Skeletal muscle tissue (tissue), 4 donors: ENCODE results near the gene GPR78. TPM values are rescaled to one million over a fixed set of nuclear protein-coding genes. Genes with fewer than 3 reads are reported as not detected.

ENCODE experiments used
- H3K27ac ChIP-seq: one replicate; pipeline ENCODE4 v1.7.0; 2013; ENCODE audit warnings: mild to moderate bottlenecking, low read depth, low read length, inconsistent platforms
- H3K27me3 ChIP-seq, 3 donors: one replicate each; pipeline ENCODE4 v1.7.0; 2013; ENCODE audit warnings: low read length in 3 of 3; ENCODE audit not compliant: control insufficient read depth in 3 of 3, insufficient read depth in 3 of 3
- H3K36me3 ChIP-seq, 3 donors: one replicate each; pipeline ENCODE4 v1.7.0; 2013; ENCODE audit warnings: low read length in 3 of 3; ENCODE audit not compliant: control insufficient read depth in 3 of 3, insufficient read depth in 3 of 3
- H3K4me1 ChIP-seq, 3 donors: one replicate each; pipeline ENCODE4 v1.7.0; 2013; ENCODE audit warnings: low read length in 3 of 3, mild to moderate bottlenecking in 3 of 3; ENCODE audit not compliant: control insufficient read depth in 3 of 3, insufficient read depth in 3 of 3
- H3K4me3 ChIP-seq, 3 donors: one replicate each; pipeline ENCODE4 v1.7.0; 2013; ENCODE audit warnings: low read length in 3 of 3
- H3K9ac ChIP-seq, 3 donors: one replicate each; pipeline ENCODE4 v1.7.0; 2013; ENCODE audit warnings: low read length in 3 of 3, mild to moderate bottlenecking in 3 of 3, moderate library complexity in 2 of 3, low read depth in 1 of 3
- H3K9me3 ChIP-seq, 3 donors: one replicate each; pipeline ENCODE4 v1.7.0; 2013; ENCODE audit warnings: low read length in 3 of 3; ENCODE audit not compliant: control insufficient read depth in 3 of 3
- total RNA-seq: library from RNA; depleted of rRNA; stranded (reverse); fragments of >200 nt; gene quantifications from one replicate; pipeline ENCODE4 v1.2.3, GENCODE V29; 2014
- donor health status: Osteomylitis.

Gene GPR78
- total RNA-seq, 1 donor from 2014 or later: 0.52 TPM

DNA sequence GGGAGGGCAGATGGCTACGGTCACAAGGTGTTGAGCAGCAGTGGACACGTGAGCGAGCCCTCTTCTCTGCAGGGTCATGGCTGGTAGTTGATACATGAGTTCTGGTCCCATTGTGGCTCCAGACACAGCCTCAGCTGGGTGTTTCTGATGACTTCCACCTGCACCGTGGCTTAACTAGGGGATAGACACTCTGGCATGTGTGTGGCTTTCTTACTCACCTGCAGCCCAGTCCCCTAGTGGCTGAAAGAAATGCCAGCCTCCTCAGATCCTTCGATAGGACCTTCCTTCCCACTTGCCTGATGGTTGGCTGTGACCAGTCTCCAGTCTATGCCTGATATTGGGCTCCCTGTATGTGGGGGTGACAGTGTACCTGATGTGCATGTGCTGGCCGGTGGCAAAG lies 5.0 kb downstream of the GPR78 start:
- H3K9me3 ChIP-seq: no peaks in the 10 kb centered on the region
- H3K9ac ChIP-seq: no peak overlapping the region
- no peak overlapping the region for H3K4me3 ChIP-seq
- no peak overlapping the region for H3K27ac ChIP-seq
- H3K4me1 ChIP-seq: no peaks in the 10 kb centered on the region
- no peaks in the 10 kb centered on the region for H3K36me3 ChIP-seq
- H3K27me3 ChIP-seq: peaks cover 64 to 86% (median 76%) of the 10 kb centered on the region in 3 donors

DNA sequence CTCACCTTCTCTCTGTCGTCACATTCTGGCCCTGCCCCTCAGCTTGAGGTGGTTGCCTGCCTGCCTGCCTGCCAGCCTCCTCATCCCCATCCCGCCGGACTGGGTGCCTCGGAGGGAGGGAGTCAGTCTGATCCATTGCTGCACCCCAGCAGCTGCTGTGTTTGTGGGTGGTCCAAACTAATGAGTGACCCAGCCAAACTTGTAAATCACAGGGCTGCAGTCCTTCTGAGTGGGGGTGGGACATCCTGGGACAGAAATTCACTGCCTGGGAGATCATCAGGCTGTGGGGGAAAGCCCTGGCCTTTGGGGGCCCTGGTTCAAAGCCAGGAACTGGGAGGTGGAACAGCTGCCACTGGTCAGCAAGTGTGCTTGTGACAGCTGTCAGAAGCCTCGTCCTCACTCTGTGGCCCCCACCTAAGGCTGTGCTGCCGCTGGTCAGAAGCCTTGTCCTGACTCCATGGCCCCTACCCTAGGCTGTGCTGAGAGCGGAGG lies 5.6 kb downstream of the GPR78 start:
- no peaks in the 10 kb centered on the region for H3K4me1 ChIP-seq
- H3K27ac ChIP-seq: no peak overlapping the region
- H3K27me3 ChIP-seq: peaks cover 67 to 87% (median 82%) of the 10 kb centered on the region in 3 donors
- no peaks in the 10 kb centered on the region for H3K9me3 ChIP-seq
- no peak overlapping the region for H3K4me3 ChIP-seq
- H3K9ac ChIP-seq: no peak overlapping the region
- H3K36me3 ChIP-seq: no peaks in the 10 kb centered on the region

DNA sequence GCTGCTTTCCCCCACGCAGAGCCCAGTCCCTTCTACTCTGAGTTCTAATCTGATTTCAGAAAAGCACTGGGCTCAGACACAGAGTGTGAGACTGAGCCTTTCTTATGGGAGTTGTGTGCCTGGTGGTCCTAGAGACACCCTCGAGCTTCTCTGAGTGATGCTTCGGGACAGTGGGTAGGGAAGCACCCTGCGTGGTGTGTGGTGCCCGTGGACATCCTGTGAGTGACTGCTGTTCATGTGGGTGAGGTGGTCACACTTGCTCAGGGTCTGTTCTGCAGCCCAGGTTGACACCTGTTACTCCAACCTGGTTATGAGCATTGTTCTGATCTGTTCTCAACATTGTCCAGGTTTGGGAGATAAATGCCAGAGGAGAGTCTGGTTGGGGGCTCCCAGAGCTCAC lies 6.1 kb downstream of the GPR78 start:
- peaks cover 67 to 87% (median 82%) of the 10 kb centered on the region in 3 donors for H3K27me3 ChIP-seq

GRCh38 chr4:8586671-8587468 lies 6.7 kb downstream of the GPR78 start:
- Histone ChIP-seq H3K9me3 (no peaks in the 10 kb centered on the region), H3K27ac (no peak overlapping the region), H3K9ac (no peak overlapping the region), H3K36me3 (no peaks in the 10 kb centered on the region), H3K4me1 (no peaks in the 10 kb centered on the region), H3K4me3 (no peak overlapping the region), H3K27me3 (peaks cover 67 to 87% (median 82%) of the 10 kb centered on the region in 3 donors)

More for the DNA sequence above, 6.1 kb downstream of the GPR78 start:
- Histone ChIP-seq H3K4me3 (no peak overlapping the region), H3K4me1 (no peaks in the 10 kb centered on the region), H3K27ac (no peak overlapping the region), H3K36me3 (no peaks in the 10 kb centered on the region), H3K9me3 (no peaks in the 10 kb centered on the region), H3K9ac (no peak overlapping the region)

DNA sequence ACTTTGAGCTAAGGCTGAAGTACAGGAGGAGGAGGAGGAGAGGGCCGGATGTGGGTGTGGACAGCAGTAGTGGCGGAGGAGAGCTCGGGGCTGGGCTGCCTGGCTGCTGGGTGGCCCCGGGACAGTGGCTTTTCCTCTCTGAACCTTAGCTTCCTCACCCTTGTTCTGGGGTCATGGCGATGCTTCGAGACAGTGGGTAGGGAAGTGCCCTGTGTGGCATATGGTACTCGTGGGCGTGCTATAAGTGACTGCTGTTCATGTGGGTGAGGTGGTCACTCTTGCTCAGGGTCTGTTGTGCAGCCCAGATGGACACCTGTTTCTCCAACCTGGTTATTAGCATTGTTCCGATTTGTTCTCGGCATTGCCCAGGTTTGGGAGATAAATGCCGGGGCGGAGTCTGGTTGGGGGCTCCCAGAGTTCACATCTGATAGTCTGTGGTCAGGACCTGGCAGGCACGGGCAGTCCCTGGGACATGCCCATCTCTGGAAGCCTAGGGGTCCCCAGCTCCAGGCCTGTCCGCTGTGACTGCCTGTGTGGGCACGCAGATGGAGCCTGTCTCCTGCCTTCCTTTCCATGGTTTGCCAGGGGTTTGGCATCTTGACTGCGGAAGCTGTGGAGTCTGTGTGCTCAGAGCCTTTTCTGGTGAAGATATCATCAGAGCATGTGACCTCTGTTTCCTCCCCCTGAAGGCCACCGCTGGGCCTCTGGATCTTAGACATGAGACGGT lies 7.4 kb downstream of the GPR78 start:
- no peak overlapping the region for H3K9ac ChIP-seq
- no peaks in the 10 kb centered on the region for H3K9me3 ChIP-seq
- H3K4me1 ChIP-seq: peaks cover 0 to 4% (median 3%) of the 10 kb centered on the region in 3 donors
- H3K27ac ChIP-seq: no peak overlapping the region
- no peaks in the 10 kb centered on the region for H3K36me3 ChIP-seq
- H3K27me3 ChIP-seq: peaks cover 67 to 87% (median 82%) of the 10 kb centered on the region in 3 donors
- no peak overlapping the region for H3K4me3 ChIP-seq

GRCh38 chr4:8588196-8588470 lies 7.9 kb downstream of the GPR78 start:
- H3K4me3 ChIP-seq: no peak overlapping the region
- no peak overlapping the region for H3K27ac ChIP-seq
- no peaks in the 10 kb centered on the region for H3K36me3 ChIP-seq
- H3K4me1 ChIP-seq: peaks cover 0 to 4% (median 3%) of the 10 kb centered on the region in 3 donors
- peaks cover 69 to 87% (median 81%) of the 10 kb centered on the region in 3 donors for H3K27me3 ChIP-seq
- no peak overlapping the region for H3K9ac ChIP-seq
- H3K9me3 ChIP-seq: no peaks in the 10 kb centered on the region

DNA sequence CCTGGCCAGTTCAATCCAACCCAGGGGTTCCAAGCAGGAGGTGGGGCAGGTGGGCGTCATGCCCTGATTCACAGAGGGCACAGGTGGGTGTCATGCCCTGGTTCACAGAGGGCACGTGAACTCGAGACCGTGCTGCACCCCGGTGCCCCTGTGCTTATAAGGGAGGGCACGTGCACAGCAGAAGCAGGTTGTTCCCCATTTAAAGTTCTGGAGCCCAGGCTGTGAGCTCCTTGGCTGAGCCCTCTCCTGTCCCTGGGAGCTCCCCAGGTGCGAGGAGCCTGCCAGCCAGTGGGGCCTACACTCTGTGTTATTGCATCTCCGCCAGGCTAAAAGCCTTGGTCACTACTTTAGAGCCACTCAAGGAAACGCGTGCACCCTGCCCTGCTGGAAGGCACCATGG lies 9.1 kb downstream of the GPR78 start:
- Histone ChIP-seq H3K9ac (no peak overlapping the region), H3K4me1 (peaks cover 3 to 6% (median 4%) of the 10 kb centered on the region in 3 donors), H3K27me3 (peaks cover 80 to 87% (median 86%) of the 10 kb centered on the region in 3 donors), H3K36me3 (no peaks in the 10 kb centered on the region), H3K4me3 (no peak overlapping the region), H3K27ac (no peak overlapping the region), H3K9me3 (no peaks in the 10 kb centered on the region)

DNA sequence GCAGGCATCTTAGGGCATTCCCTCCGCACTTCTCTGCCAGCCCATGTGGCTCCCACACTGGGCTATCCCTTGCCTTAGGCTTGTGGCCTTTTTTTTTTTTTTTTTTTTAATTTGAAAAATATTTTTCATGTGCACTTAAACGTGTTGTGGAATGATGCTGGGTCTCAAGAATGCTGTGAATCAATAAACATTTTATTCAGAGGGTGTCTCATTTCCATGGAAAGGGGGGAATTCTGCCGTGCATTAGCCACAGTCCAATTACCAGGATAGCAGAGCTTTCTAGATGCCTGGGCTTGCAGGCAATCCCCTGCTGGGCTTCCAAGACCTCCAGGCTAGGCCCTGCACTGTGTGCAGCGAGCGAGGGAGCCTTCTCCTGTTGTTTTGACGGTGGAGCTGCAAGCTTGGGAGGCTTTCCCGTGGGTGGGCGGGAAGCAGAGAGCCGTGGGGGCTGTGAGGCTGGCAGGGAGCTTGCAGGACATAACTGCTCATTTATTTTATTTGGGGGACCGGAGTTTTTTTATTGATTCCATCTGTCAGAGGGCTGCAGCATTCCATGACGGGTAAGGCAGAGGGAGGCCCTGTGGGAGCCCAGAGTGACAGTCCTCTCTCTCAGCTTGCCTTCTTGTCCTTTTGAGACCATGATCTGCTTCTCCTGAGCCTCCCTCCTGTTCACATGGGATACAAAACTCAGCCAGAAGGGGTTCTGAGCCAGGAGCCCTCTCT lies 9.8 kb downstream of the GPR78 start:
- no peak overlapping the region for H3K4me3 ChIP-seq
- no peak overlapping the region for H3K9ac ChIP-seq
- no peaks in the 10 kb centered on the region for H3K9me3 ChIP-seq
- H3K36me3 ChIP-seq: no peaks in the 10 kb centered on the region
- peaks cover 3 to 7% (median 4%) of the 10 kb centered on the region in 3 donors for H3K4me1 ChIP-seq
- H3K27me3 ChIP-seq: peaks cover 77 to 80% (median 80%) of the 10 kb centered on the region in 3 donors
- H3K27ac ChIP-seq: no peak overlapping the region

DNA sequence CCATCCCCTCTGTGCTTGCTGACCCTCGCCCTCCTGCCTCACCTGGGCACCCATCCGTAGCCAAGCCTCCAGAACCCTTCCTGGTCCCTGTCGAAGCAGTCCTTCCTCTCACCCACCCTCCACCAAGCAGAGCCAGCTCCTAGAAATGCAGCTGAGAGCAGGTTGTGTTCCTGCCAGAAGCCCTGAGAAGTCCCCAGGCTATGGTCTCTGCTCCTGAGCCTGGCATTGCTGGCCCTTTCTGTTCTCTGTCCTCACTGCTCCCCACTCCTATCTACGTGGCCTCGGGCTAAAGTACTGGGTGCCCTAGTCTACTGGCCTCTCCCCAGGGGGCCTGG lies 10.3 kb downstream of the GPR78 start:
- H3K9me3 ChIP-seq: no peaks in the 10 kb centered on the region
- no peaks in the 10 kb centered on the region for H3K36me3 ChIP-seq
- peaks cover 73 to 75% (median 75%) of the 10 kb centered on the region in 3 donors for H3K27me3 ChIP-seq
- peaks cover 3 to 7% (median 4%) of the 10 kb centered on the region in 3 donors for H3K4me1 ChIP-seq
- H3K4me3 ChIP-seq: no peak overlapping the region
- H3K27ac ChIP-seq: no peak overlapping the region
- H3K9ac ChIP-seq: no peak overlapping the region
